GM19438 (cell line): ENCODE measurements around the gene NKAIN2.

Experiments used
- ATAC-seq: cut with Tn5 transposase; IDR thresholded peaks from one replicate; pipeline ENCODE4 v1.9.1; 2021; ENCODE audit warnings: low read depth; ENCODE audit not compliant: unreplicated experiment

NKAIN2 gene

DNA sequence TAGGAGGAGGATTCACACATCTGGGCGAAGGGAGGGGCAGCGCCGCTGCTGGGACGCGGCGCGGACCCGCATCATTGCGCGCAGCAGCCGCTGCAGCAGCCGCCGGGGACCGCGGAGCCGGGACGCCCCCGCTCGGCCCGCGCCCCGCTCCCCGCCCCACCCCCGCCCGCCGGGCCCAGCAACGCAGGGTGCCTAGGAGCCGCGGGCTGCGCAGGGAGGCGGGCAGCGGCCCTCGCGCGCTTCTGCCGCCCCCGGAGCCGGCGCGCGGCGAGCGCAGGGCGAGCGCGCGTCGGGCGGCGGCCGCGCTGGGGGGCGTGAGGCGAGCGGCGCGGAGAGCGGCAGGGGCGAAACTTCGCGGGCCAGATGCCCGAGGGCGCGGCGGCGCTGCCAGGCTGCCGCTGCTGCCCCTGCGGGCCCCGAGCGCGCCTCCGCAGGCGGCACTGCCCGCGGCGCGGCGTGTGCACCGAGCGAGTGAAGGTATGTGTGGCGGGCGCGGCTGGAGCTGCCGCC is at the start of gene NKAIN2:
NKAIN2 (plus strand) TSS at position 362 of the 510 bp plus-strand sequence.
- peak; percentile 21 for ATAC-seq

DNA sequence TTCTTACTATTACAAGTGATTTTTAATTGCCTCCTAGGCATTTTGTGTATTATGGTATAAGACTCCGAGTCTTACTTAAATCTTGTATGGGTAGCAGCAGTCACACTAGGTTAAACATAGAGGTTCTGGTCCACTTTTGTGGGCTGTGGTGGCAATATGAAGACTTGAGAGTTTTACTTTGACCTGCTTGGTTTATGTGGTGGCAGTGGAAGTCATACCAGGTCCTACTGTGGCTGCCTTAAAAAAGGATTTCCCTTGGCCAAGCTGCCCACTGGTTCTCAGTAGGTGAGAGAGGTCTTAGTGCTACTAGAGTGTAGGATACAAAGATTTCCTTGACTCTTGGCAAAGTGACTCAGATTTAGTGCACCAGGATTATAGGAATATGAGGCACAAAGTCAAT is 44.2 kb upstream of the NKAIN2 start:
- ATAC-seq = no peak

DNA sequence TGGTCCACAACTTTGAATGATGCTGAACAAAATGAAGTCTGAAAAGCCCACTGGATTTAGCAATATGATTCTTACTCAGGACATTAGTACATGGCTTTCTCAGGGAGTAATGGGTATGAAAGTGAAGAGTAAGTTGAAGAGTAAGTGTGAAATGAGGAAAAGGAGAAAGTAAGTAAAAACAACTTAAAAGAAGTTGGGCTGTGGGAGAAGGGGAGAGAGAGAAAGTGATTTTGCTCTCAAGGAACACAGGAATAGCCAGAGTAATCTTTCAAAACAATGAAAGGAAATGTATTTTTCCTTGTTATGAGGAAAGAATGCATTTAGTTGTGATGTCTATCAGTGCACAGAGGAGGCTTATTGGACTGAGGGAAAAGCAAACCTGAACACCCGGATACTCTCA is 39.8 kb upstream of the NKAIN2 start:
- no peak for ATAC-seq

DNA sequence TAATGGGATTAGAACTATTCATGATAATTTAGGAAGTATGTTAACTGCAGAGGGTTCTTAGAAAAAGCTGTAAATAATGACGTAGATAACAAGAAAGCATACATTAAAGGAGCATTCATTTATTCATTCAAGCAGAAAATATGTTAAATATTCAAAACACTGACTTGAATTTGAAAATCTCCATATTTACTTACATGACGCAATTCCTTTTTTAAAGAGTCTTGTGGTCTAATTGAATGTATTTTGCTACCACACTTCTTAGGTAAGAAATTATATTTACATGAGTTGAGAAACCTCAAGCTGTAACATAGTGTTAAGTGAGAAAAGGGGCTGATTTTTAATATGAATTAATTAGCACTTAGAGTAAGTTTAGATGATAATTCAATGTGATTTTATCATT is 38.9 kb upstream of the NKAIN2 start:
- ATAC-seq = no peak

DNA sequence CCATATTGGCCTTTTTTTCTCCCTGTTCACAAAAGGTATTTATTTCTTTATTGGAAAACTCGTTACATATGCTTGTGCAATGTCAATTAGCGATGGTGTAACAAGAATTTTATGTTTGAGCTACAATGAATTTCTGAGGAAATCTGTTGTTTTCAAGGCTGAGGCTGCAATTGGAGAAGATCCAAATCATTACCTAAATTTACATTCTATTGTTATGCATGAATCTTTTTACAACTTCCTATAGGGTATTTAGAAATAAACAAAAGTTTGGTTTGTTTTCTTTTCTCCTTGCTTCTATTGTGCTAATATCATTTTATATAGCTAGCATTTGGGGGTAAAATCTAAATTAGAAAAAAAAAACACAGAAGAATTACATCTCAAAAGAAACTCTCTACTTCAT is 34.7 kb upstream of the NKAIN2 start:
- ATAC-seq = no peak

DNA sequence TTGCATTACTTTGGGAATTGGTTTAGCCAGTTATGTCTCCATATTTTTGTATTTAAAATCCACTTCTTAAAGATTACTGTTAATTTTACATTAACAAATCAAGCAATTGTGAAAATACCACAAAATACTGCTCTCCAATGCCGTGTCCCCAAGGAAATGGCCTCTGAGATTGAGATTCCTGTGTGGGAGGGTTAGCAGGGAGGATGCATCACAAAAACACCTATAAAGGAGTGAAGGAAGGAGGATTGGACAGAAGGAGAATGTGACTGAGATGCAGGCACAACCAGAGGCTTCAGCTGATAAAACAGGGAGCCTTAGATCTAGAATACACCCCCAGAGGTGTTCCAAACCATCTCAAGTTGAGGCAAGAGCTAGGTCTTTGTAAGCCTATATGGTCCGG is 34.2 kb upstream of the NKAIN2 start:
- no peak for ATAC-seq

DNA sequence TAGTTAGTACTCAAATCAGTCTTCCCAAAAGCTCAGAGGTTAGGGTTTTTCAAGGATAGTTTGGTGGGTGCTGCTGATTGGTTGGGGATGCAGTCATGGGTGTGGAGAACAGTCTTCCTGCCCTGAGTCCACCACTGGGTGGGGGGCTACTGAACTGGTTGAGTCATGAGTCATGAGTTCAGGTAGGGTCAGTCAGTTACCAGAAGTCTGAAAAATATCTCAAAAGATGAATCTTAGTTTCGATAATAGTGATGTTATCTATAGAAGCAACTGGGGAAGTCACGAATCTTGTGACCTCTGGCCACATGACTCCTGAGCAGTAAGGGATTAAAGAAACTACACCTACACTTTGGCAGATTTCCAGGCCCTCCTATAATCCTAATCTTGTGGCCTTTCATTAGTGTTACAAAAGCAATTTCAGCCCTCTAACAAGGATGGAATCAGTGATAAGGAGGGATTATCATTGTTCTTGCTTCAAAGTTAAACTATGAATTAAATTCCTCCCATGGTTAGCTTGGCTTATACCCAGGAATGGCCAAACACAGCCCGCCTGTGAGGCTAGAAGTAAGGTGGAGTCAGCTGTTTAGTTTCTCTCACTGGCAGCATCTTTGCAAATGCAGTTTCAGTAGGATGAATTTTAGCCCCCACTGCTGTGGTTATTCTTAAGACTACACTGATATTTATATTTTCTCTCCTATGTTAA is 33.3 kb upstream of the NKAIN2 start:
- no peak for ATAC-seq

DNA sequence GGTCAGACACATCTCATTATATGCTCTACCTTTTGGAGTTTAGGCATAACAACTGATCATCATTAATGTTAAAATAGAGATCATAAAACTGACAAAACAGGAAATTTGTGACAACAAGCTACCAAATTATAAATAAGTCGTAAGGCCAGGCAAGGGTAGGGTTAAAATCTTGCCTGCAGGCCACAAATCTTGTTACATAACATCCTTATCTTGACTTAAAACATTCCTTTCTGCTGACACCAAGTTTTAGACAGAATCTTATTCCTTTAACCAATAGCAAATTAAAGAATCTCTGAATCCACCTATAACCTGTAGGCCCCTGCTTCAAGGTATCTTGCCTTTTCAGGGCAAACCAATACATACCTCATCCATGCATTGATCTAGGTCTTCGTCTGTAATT is 32.5 kb upstream of the NKAIN2 start:
- no peak for ATAC-seq

DNA sequence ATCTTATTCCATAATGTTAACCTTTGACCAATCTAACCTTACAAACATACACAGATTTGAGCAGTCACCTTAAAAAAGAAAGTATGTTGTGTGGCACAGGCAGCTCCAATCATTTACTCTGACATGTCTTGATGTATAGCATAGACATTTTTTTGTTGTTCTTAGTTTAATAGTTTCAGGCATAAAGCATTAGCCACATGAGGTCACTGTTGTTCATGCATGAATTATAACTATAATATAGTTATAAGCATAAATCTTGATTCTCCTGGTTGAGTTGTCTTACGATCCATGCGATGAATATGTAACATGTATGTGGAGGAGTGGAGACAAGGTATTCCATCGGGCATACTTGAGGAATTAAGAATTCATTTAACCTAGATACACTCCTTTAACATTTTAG is 26.1 kb upstream of the NKAIN2 start:
- no peak for ATAC-seq

DNA sequence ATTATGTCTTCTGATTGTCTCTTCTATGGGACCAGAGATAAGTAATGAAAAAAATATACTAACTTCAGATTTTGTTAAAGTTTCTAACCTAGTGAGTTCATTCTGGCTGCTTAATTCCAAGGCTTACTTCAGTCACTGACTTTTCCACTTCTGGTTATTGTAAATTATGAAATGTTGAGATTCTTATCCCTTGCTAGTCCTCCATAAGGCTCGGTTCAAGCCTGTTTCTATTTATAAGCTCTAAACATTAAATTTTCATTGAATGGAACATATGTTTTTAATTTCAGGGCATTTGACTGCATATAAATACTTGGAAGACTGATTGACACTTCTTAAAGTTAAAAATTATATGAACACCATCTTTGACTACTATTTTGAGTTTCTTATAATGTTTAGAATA is 23.6 kb upstream of the NKAIN2 start:
- no peak for ATAC-seq

DNA sequence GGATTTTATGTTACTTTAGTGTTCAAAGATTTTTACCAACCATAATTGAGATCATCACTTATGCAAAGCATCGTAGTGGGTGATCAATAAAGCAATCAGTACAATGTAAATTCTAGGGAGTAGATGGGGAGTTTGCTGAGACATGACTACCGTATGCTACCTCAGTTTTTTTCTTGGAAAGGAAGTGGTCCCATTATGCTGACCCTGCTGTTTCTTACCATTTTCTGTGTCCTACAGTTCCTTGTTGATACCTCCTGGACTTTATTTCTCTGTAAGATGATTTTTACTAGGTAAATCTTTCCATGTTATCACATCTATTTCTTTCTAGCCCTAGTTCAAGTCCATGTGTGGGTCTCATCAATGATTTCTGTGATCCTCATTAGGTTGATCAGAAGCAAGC is 19.3 kb upstream of the NKAIN2 start:
- ATAC-seq = no peak

DNA sequence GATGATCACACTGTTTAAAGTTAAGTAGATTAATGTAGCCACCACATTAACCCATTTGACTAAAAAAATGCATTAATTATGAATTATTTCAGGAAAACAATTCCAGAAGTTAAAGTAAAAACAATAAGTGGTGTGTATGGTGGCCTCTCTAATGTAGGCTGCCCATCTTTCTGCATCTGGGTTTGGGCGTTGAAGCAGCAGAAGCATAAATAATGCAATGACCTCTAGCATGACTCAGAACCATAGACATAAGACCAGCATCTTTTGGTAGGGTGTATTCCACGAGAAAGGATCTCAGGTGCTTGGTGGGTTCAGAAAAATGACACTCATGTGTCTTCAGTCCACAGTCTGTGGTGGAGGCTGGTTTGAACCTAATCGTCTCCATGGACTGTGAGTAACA is 18.6 kb upstream of the NKAIN2 start:
- ATAC-seq = no peak

DNA sequence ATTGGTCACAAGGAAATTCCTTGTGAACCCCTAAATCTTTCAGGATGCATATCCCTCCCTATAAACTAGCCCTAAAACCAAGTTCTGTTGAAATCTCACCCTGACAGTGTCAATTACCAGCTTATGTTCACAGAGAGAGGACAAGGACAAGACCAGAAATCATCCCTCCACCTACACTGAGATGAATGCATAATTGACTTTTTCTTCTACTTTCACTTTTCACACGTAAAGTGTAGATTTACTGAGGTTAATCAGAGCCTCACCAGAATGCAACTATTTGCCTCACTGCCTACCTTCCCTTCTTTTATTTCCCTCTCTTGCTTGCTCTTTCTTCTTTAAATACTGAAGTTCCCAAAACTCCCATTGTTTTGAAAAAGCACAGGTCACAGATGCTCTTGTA is 15.3 kb upstream of the NKAIN2 start:
- no peak for ATAC-seq

DNA sequence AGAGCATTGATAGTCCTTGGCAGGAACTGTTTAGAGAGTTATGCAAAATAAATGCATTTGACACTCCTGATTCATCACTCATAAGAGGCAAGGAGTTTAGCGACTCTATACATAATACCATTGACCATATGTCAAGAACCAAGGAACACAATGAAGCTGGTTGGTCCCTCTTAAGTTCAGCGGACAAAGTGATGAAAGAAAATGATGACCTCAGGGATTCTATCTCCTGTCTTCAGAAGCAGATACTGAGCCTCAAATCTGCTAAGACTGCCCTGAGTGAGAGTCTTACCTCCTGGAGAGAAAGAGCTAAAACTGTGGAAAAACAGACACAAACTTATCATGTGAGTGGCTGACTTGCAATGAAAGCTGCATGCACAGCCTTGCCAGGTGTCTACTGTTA is 9.5 kb upstream of the NKAIN2 start:
- ATAC-seq = no peak

DNA sequence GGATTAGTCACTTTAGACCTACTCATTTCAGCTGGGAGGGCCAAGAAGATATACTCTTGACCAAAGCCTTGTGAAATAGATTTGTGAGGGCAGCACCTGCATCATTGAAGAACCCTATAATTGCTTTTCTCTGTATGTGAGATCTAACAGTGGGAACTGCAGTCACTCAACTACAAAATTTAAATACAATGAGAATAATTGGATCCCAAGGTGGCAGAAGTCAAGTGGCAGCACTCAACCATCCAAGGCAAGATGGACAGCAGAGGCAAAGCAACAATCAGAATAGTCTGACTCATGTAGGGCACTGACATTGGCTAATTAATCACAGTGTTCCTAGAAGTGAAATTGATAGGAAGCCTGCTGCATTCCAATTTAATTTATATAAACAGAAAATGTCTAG is 8.9 kb upstream of the NKAIN2 start:
- no peak for ATAC-seq

DNA sequence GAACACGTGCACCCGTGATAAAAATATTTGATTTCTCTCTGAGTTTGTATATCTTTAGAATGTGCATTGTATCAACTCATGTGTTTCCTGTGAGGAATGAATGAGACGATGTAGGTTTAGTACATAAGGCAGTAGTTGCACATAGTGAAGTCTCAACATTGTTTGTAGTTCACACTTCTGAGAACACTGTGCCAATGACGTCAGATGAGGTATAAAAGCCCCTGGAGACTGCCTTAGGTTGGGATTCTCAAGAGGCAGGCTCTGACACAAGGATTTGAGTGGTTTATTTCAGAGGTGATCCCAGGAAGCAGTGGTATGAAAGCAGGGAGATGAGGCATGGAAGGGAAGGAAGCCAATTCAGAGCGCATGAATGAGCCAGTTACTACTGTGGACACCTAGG is 2.6 kb upstream of the NKAIN2 start:
- no peak for ATAC-seq

DNA sequence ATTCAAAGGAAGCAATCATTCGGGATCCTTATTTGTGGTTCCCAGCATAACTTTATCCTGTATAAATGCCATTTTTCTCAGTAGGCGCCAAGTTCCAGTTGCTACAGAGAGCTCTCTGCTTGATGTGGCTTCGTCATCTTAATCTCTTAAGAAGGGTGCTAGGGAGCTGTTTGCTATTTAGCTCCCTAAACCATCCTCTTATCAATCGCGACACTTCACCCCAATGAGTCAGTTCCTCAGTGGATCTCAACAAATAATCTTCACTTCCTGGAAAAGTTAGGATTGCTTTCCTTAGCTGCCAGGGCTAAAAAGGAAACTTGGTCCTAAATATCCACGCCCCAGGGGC is 1.3 kb upstream of the NKAIN2 start:
- peak; percentile 11 for ATAC-seq

DNA sequence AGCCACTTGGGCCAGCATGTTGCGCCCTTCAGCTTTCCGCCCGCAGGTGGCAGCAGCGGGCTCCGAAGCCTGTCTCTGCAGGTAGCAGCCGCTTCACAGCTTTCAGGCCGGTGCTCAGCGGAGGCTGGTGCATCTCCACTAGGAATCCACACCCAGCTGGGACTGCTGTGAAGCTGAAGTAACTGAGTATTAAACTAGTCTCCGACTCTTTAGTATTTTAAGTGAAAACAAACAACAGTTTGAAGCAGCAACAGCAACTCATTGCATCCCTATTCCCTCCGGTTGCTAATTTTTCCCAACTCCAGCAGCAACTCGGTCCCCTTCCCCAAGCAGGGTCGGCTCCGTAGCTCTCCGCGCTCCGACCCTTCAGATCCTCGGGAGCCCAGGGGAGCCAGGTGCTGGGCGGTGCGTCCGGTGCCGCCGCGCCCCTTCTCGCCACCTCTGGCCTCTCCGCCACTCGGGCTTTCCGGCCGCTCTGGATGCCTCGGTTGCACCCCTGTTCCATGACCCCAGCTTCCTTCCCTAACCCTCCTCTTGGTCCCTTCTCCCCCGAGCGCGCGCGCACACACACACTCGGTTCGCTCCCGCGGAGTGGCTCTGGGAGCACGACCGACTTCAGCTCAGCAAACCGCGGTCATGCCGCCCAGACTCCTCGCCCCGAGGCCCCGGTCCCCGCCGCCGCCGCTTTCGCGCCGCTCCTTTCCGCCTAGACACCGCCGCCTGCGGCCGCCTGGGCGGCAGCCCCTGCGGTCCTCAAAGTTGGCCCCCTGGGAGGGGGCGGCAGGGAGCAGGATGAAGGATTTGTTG is 765 bp upstream of the NKAIN2 start:
- peak; percentile 95 for ATAC-seq

DNA sequence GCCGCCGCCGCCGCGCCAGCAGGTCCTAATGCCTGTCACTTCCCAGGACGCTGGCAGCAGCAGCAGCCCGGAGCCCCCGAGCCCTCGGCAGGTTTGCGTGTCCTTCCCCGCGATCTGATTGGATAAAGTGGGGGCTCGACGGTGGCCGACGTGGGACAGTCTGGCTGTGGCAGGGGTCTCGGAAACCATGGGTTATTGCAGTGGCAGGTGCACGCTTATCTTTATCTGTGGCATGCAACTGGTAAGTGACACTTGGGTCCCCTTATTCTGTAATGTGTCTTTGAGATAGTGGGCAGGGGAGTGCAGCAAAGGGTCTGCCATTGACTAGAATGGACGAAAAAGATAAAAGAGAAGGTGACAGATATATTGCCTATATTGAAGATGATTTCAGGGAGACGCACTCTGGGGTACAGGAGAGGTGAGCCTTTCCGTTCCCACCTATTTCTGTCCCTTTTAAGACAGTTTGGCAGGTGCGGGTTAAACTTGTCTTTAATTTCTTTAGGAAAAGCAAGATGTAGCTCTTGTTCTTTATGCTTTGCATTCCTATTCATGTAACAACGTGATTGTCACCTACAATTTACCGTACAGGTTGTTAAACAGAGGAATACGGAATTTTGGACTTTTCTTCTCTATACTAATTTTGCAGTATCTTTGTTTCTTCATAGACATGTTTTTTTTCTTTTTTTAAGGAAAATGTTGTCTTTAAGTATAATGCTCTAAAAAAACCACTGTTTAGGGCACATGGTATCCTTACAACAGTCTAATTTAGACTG is 535 bp downstream of the NKAIN2 start:
- ATAC-seq = no peak

DNA sequence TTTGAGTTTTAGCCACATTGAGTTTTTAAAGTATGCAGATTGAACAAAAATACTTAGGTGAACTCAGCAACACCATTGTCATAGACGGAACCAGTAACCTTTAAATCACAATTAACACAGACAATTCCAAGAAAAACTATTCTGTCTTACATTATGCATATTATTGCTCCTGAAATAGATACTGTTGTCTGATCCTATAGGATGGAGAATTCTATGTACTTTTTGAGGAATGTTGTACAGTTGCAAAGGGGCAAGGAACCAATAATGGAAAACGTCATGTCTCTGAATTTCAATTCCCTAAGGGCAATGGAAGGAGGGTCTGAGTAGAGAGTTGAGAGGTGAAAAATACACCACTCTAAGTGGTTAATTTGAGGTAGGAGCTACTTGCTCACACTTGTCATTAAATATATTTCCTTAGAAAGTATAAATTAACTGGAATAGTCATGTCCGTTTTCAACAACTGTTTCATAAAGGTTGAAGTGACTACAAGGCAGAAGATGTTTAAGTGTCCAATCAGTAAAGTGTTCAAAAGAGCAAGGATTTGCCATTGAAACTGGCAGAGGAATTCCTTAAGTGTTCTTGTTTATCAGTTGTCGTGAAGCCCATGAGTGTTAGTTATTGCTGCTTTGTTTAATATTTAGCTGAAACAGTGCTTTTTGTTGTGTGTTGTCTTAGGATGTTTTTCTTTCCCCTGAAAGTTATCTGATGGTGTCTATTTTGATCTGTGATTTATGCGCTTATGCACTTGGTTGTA is 1.3 kb downstream of the NKAIN2 start:
- ATAC-seq = no peak

DNA sequence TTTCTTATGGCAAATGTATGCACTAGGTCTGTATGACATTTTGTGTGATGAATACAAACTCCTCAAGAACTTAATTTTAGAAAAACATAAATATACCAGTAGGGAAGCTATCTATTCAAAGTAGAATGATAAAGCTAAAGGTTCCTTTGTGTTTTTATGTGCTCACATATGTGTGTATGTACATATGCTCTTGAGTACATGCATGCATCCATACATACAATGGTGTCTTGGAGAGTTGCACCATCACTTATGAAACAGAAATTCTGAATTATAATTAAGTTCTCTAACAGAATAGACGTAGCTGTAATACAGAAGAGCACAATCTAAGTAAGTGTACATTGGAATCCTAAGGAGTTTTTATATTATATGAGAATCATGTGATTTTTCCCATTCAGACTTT is 2.3 kb downstream of the NKAIN2 start:
- no peak for ATAC-seq
